IMR-90 (cell line): ENCODE data around the gene MAN1C1. TPM values are rescaled to one million over a fixed set of nuclear protein-coding genes. Genes with fewer than 3 reads are reported as not detected.

Experiments
- ATAC-seq: fragments of 200-7000 bp; cut with Tn5 transposase; 2 replicates; pipeline ENCODE4 v1.9.1; 2020; ENCODE audit warnings: low read depth, mild to moderate bottlenecking, moderate library complexity
- BruUV-seq: library from RNA; stranded (reverse); fragments of 400-500 nt; replicated peaks from 2 replicates; lab custom pipeline; 2021; lab: Mats Ljungman, UMichigan
- CTCF ChIA-PET: fragments of 300-600 bp; formaldehyde crosslinking; extraction: SDS; loops from one replicate; lab custom pipeline; 2021; ENCODE audit warnings: antibody characterized with exemption; lab: Yijun Ruan, JAX
- POLR2A ChIA-PET: fragments of 300-600 bp; sonication (Branson Sonifier 250); formaldehyde crosslinking; loops from one replicate; lab custom pipeline; 2022; ENCODE audit warnings: antibody characterized with exemption; ENCODE audit not compliant: unreplicated experiment; lab: Charles Lee
- DNase-seq: peaks from one replicate; pipeline ENCODE4 v3.0.0; 2013
- H2AFZ ChIP-seq: replicated peaks from 2 replicates; pipeline ENCODE3; 2013; ENCODE audit warnings: low read length, mild to moderate bottlenecking; ENCODE audit not compliant: poor library complexity
- H2AK5ac ChIP-seq: 2 replicates; pipeline ENCODE4 v1.6.1; 2013; ENCODE audit warnings: low read depth, low read length, inconsistent platforms
- H2AK9ac ChIP-seq: replicated peaks from 2 replicates; pipeline ENCODE3; 2013; ENCODE audit warnings: mild to moderate bottlenecking, low read depth, low read length, moderate library complexity; ENCODE audit not compliant: poor library complexity
- H2BK120ac ChIP-seq: 2 replicates; pipeline ENCODE4 v1.6.1; 2013; ENCODE audit warnings: low read depth, low read length, inconsistent platforms
- H2BK15ac ChIP-seq: 3 replicates; pipeline ENCODE4 v1.6.1; 2013; ENCODE audit warnings: low read depth, low read length, inconsistent platforms
- H2BK20ac ChIP-seq: 2 replicates; pipeline ENCODE4 v1.6.1; 2013; ENCODE audit warnings: low read depth, mild to moderate bottlenecking, inconsistent platforms, low read length, moderate library complexity
- H2BK5ac ChIP-seq: 2 replicates; pipeline ENCODE4 v1.6.1; 2013; ENCODE audit warnings: mild to moderate bottlenecking, low read depth, low read length, inconsistent platforms; ENCODE audit not compliant: poor library complexity, severe bottlenecking
- H3K14ac ChIP-seq: replicated peaks from 2 replicates; pipeline ENCODE4 v1.6.1; 2013; ENCODE audit warnings: low read depth, low read length, inconsistent platforms
- H3K18ac ChIP-seq: 2 replicates; pipeline ENCODE4 v1.6.1; 2013; ENCODE audit warnings: low read depth, low read length, control low read depth
- H3K23ac ChIP-seq: 2 replicates; pipeline ENCODE4 v1.6.1; 2013; ENCODE audit warnings: low read depth, low read length, inconsistent platforms
- H3K27ac ChIP-seq: 2 replicates; pipeline ENCODE4 v1.5.1; 2013; ENCODE audit warnings: mild to moderate bottlenecking, control low read depth, low read length; ENCODE audit not compliant: insufficient read depth
- H3K27me3 ChIP-seq: 2 replicates; pipeline ENCODE4 v1.6.1; 2013; ENCODE audit warnings: low read length; ENCODE audit not compliant: control insufficient read depth, insufficient read depth
- H3K36me3 ChIP-seq: 2 replicates; pipeline ENCODE4 v1.6.1; 2013; ENCODE audit warnings: low read length, mixed read lengths; ENCODE audit not compliant: control insufficient read depth, insufficient read depth
- H3K4ac ChIP-seq: 2 replicates; pipeline ENCODE4 v1.6.1; 2013; ENCODE audit warnings: low read depth, low read length, inconsistent platforms
- H3K4me1 ChIP-seq: 2 replicates; pipeline ENCODE4 v1.6.1; 2013; ENCODE audit warnings: low read length, mixed read lengths; ENCODE audit not compliant: control insufficient read depth, insufficient read depth
- H3K4me2 ChIP-seq: 2 replicates; pipeline ENCODE4 v1.6.1; 2013; ENCODE audit warnings: low read depth, mild to moderate bottlenecking, control low read depth, low read length, moderate library complexity
- H3K4me3 ChIP-seq: 2 replicates; pipeline ENCODE4 v1.5.1; 2013; ENCODE audit warnings: low read depth, mild to moderate bottlenecking, control low read depth, low read length, moderate library complexity; ENCODE audit not compliant: insufficient read depth
- H3K56ac ChIP-seq: 2 replicates; pipeline ENCODE4 v1.6.1; 2013; ENCODE audit warnings: low read length, inconsistent platforms; ENCODE audit not compliant: insufficient read depth; ENCODE audit errors: extremely low read depth
- H3K79me1 ChIP-seq, 2 experiments: 2 replicates each; pipeline ENCODE4 v1.6.1; 2013; ENCODE audit warnings: low read length in 2 of 2, inconsistent platforms in 1 of 2, low read depth in 1 of 2
- H3K9ac ChIP-seq: 2 replicates; pipeline ENCODE4 v1.6.1; 2013; ENCODE audit warnings: low read depth, low read length, control low read depth
- H3K9me1 ChIP-seq: 2 replicates; pipeline ENCODE4 v1.6.1; 2013; ENCODE audit warnings: low read length, inconsistent platforms; ENCODE audit not compliant: insufficient read depth
- H3K9me3 ChIP-seq: 2 replicates; pipeline ENCODE4 v1.6.1; 2013; ENCODE audit warnings: low read length; ENCODE audit not compliant: control insufficient read depth, insufficient read depth
- H4K20me1 ChIP-seq: 2 replicates; pipeline ENCODE4 v1.6.1; 2013; ENCODE audit warnings: low read length, inconsistent platforms; ENCODE audit not compliant: insufficient read depth
- H4K5ac ChIP-seq: 2 replicates; pipeline ENCODE4 v1.6.1; 2013; ENCODE audit warnings: mild to moderate bottlenecking, low read depth, low read length, control low read depth
- H4K8ac ChIP-seq, 2 experiments: 2 replicates each; pipeline ENCODE4 v1.6.1; 2013; ENCODE audit warnings: low read depth in 2 of 2, low read length in 2 of 2, control low read depth in 1 of 2, inconsistent platforms in 1 of 2
- H4K91ac ChIP-seq: 2 replicates; pipeline ENCODE4 v1.6.1; 2013; ENCODE audit warnings: low read depth, low read length, inconsistent platforms; ENCODE audit not compliant: insufficient read depth
- BHLHE40 ChIP-seq: fragments of 150-350 bp; IDR thresholded peaks from 2 replicates; pipeline ENCODE4 v1.6.1; 2016; ENCODE audit warnings: mild to moderate bottlenecking, low read depth, low read length
- CEBPB ChIP-seq: IDR thresholded peaks from 2 replicates; pipeline ENCODE4 v1.6.1; 2012; ENCODE audit warnings: low read depth, low read length, improper control_type of control experiment
- CHD1 ChIP-seq: IDR thresholded peaks from 2 replicates; pipeline ENCODE4 v1.6.1; 2012; ENCODE audit warnings: low read depth, low read length, improper control_type of control experiment
- FOS ChIP-seq: fragments of 150-350 bp; IDR thresholded peaks from 2 replicates; pipeline ENCODE4 v1.6.1; 2016; ENCODE audit warnings: low read depth, low read length
- MAFK ChIP-seq: IDR thresholded peaks from 2 replicates; pipeline ENCODE4 v1.6.1; 2012; ENCODE audit warnings: low read depth, low read length, improper control_type of control experiment
- MAZ ChIP-seq: IDR thresholded peaks from 2 replicates; pipeline ENCODE4 v1.6.1; 2012; ENCODE audit warnings: low read depth, mild to moderate bottlenecking, low read length, improper control_type of control experiment, moderate library complexity, borderline replicate concordance
- MXI1 ChIP-seq: IDR thresholded peaks from 2 replicates; pipeline ENCODE4 v1.6.1; 2012; ENCODE audit warnings: low read depth, mild to moderate bottlenecking, low read length, moderate library complexity, borderline replicate concordance
- NFE2L2 ChIP-seq: fragments of 150-350 bp; IDR thresholded peaks from 2 replicates; pipeline ENCODE4 v1.6.1; 2016; ENCODE audit warnings: low read depth, mild to moderate bottlenecking, low read length
- POLR2A ChIP-seq: IDR thresholded peaks from 2 replicates; pipeline ENCODE4 v1.6.1; 2012; ENCODE audit warnings: mild to moderate bottlenecking, low read depth, low read length
- RAD21 ChIP-seq: IDR thresholded peaks from 2 replicates; pipeline ENCODE4 v1.6.1; 2012; ENCODE audit warnings: low read length, improper control_type of control experiment
- RCOR1 ChIP-seq: IDR thresholded peaks from 2 replicates; pipeline ENCODE4 v1.6.1; 2012; ENCODE audit warnings: mild to moderate bottlenecking, low read length, improper control_type of control experiment; ENCODE audit not compliant: insufficient replicate concordance
- RFX5 ChIP-seq: IDR thresholded peaks from 2 replicates; pipeline ENCODE4 v1.8.0; 2012; ENCODE audit warnings: low read depth, mild to moderate bottlenecking, low read length, moderate library complexity
- SMC3 ChIP-seq: fragments of 150-350 bp; IDR thresholded peaks from 2 replicates; pipeline ENCODE4 v1.6.1; 2016; ENCODE audit warnings: low read depth, mild to moderate bottlenecking, antibody characterized with exemption, low read length, moderate library complexity
- WGBS, 2 experiments: methylation state at CpG; one replicate each; pipeline versions ENCODE4 v1.1.5 to v1.1.7; 2013; ENCODE audit warnings: missing lambda C conversion rate in 2 of 2; ENCODE audit not compliant: insufficient read length in 1 of 2; ENCODE audit errors: extremely low coverage in 2 of 2; 5-methylcytosine and 5-hydroxymethylcytosine counted together
- dilution Hi-C: fragments of 300-500 bp; cut with HindIII; formaldehyde crosslinking; loops from one replicate; pipeline ENCODE4 v1.14.3; 2018; ENCODE audit warnings: low sequenced_read_pairs; ENCODE audit not compliant: unreplicated experiment
- in situ Hi-C: fragments of 300-500 bp; cut with MboI; formaldehyde crosslinking; loops from 3 replicates; pipeline ENCODE4 v1.14.3; 2019; ENCODE audit warnings: low sequenced_read_pairs, inconsistent platforms, mixed read lengths
- intact Hi-C: fragments of 100-400 bp; cut with micrococcal nuclease; formaldehyde crosslinking; loops from 2 replicates; pipeline ENCODE4 v1.10.0; 2022
- polyA plus RNA-seq, 3 experiments: library from polyadenylated mRNA; depleted of rRNA; stranded (reverse); fragments of >200 nt; gene quantifications; 2 replicates each; pipeline ENCODE4 v1.2.3, GENCODE V29; 2012; ENCODE audit warnings: low replicate concordance in 1 of 3
- total RNA-seq: library from RNA; depleted of rRNA; stranded (reverse); fragments of >200 nt; gene quantifications from 2 replicates; pipeline ENCODE4 v1.2.3, GENCODE V29; 2012
- TF ChIP-seq, protein P1 (sequence below): fragments of 150-350 bp; IDR thresholded peaks from 2 replicates; pipeline ENCODE4 v1.6.1; 2016; ENCODE audit warnings: low read depth, mild to moderate bottlenecking, low read length, moderate library complexity, borderline replicate concordance
- TF ChIP-seq, protein P2 (sequence below): fragments of 150-350 bp; IDR thresholded peaks from 2 replicates; pipeline ENCODE4 v1.6.1; 2017; ENCODE audit warnings: mild to moderate bottlenecking, antibody characterized with exemption, low read length, low read depth
- TF ChIP-seq, protein P3 (sequence below): conservative IDR thresholded peaks from 2 replicates; pipeline ENCODE4 v1.5.1; 2012; ENCODE audit warnings: mild to moderate bottlenecking, low read depth, low read length, improper control_type of control experiment

The MAN1C1 gene
- total and polyA plus RNA-seq, 2 of the 4 experiments (the other 2 are of a cell fraction), result 3.2 to 11.3 TPM

DNA sequence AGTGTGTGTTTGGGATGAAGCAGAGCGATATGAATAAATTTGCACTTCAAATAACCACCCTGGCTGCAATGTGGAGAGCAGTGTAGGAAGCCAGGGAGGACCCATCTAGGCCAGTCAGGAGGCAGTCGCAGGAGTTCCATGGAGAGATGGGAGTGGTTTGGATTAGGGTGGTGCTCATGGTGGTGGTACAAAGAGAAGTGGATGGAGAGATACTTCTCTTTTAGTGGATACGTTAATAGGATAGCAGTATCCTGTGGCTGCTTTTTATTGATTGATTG, 58.2 kb downstream of the MAN1C1 start:
- ChIA-PET CTCF (interaction anchor here (0.6 kb wide), 1 partner anchor 243 kb away, joined by 9 read pairs; no protein-coding TSS in a partner anchor), POLR2A (no interaction called here)
- no peak overlapping the region for H3K56ac ChIP-seq
- no peak overlapping the region for H3K4me3 ChIP-seq
- DNase-seq (no peak), ATAC-seq (no peak)
- intact Hi-C loops (no loop called here), dilution Hi-C loops (no loop called here), in situ Hi-C loops (no loop called here)
- no peak overlapping the region for H2AK5ac ChIP-seq
- no peak overlapping the region for H2AFZ ChIP-seq
- H3K36me3 ChIP-seq, result peaks cover 2% of the 10 kb centered on the region; the same call in 1 of the 2 replicates
- TF ChIP-seq MAFK (no peak), CEBPB (no peak), BHLHE40 (no peak), RFX5 (no peak), MAZ (no peak), POLR2A (no peak), CHD1 (no peak), SMC3 (no peak), FOS (no peak), RCOR1 (no peak), RAD21 (no peak), NFE2L2 (no peak), MXI1 (no peak)
- TF ChIP-seq, protein P1, sequence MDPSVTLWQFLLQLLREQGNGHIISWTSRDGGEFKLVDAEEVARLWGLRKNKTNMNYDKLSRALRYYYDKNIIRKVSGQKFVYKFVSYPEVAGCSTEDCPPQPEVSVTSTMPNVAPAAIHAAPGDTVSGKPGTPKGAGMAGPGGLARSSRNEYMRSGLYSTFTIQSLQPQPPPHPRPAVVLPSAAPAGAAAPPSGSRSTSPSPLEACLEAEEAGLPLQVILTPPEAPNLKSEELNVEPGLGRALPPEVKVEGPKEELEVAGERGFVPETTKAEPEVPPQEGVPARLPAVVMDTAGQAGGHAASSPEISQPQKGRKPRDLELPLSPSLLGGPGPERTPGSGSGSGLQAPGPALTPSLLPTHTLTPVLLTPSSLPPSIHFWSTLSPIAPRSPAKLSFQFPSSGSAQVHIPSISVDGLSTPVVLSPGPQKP, result no peak
- TF ChIP-seq, protein P2, sequence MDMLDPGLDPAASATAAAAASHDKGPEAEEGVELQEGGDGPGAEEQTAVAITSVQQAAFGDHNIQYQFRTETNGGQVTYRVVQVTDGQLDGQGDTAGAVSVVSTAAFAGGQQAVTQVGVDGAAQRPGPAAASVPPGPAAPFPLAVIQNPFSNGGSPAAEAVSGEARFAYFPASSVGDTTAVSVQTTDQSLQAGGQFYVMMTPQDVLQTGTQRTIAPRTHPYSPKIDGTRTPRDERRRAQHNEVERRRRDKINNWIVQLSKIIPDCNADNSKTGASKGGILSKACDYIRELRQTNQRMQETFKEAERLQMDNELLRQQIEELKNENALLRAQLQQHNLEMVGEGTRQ, result no peak
- TF ChIP-seq, protein P3, sequence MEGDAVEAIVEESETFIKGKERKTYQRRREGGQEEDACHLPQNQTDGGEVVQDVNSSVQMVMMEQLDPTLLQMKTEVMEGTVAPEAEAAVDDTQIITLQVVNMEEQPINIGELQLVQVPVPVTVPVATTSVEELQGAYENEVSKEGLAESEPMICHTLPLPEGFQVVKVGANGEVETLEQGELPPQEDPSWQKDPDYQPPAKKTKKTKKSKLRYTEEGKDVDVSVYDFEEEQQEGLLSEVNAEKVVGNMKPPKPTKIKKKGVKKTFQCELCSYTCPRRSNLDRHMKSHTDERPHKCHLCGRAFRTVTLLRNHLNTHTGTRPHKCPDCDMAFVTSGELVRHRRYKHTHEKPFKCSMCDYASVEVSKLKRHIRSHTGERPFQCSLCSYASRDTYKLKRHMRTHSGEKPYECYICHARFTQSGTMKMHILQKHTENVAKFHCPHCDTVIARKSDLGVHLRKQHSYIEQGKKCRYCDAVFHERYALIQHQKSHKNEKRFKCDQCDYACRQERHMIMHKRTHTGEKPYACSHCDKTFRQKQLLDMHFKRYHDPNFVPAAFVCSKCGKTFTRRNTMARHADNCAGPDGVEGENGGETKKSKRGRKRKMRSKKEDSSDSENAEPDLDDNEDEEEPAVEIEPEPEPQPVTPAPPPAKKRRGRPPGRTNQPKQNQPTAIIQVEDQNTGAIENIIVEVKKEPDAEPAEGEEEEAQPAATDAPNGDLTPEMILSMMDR, result no peak
- H3K27me3 ChIP-seq, result peaks cover 1% of the 10 kb centered on the region; the same call in 1 of the 2 replicates
- no peak overlapping the region for H3K23ac ChIP-seq
- H3K27ac ChIP-seq, result no peak overlapping the region
- 100% methylated on average over 1 of the region's 3 CpGs; no CpG with 5 or more reads in 1 of the 2 experiments for WGBS, 2 experiments
- no peak overlapping the region for H4K5ac ChIP-seq
- H2BK15ac ChIP-seq, result no peak overlapping the region
- no peak overlapping the region for H3K9ac ChIP-seq
- H2AK9ac ChIP-seq, result no peak overlapping the region
- no peak overlapping the region for H3K14ac ChIP-seq
- no peak overlapping the region for H3K18ac ChIP-seq
- BruUV-seq, result no TSS peak
- H2BK20ac ChIP-seq, result no peak overlapping the region
- H2BK120ac ChIP-seq, result no peak overlapping the region
- H3K9me1 ChIP-seq, result peaks cover 15% of the 10 kb centered on the region
- no peak overlapping the region for H4K91ac ChIP-seq
- no peak overlapping the region for H2BK5ac ChIP-seq
- peaks cover 0 to 6% of the 10 kb centered on the region in 2 experiments; a peak in 2 of 4 replicates for H3K79me1 ChIP-seq
- H4K20me1 ChIP-seq, result peaks cover 13% of the 10 kb centered on the region; the same call in 1 of the 2 replicates
- peaks cover 14% of the 10 kb centered on the region; the same call in 1 of the 2 replicates for H3K4me1 ChIP-seq
- peaks cover 10% of the 10 kb centered on the region; the same call in 1 of the 2 replicates for H3K9me3 ChIP-seq
- no peak overlapping the region for H3K4me2 ChIP-seq
- H3K4ac ChIP-seq, result no peak overlapping the region
- no peak overlapping the region for H4K8ac ChIP-seq
